GM12865 (cell line): ENCODE data around the gene ANO7.
A peak's percentile ranks its signal among the peaks of the same experiment; 100 is the strongest.

ENCODE experiments used
- DNase-seq: peaks from one replicate; pipeline ENCODE4 v3.0.0; 2010; ENCODE audit warnings: low read depth
- H3K4me3 ChIP-seq: 2 replicates; pipeline ENCODE4 v1.5.1; 2011; ENCODE audit warnings: mild to moderate bottlenecking, low read depth, low read length, control low read depth
- TF ChIP-seq, protein P1 (sequence below): IDR thresholded peaks from 2 replicates; pipeline ENCODE4 v1.5.1; 2011; ENCODE audit warnings: low read length, control low read depth, low read depth, inconsistent platforms; ENCODE audit not compliant: insufficient read depth; ENCODE audit errors: missing control alignments

ANO7 gene

DNA sequence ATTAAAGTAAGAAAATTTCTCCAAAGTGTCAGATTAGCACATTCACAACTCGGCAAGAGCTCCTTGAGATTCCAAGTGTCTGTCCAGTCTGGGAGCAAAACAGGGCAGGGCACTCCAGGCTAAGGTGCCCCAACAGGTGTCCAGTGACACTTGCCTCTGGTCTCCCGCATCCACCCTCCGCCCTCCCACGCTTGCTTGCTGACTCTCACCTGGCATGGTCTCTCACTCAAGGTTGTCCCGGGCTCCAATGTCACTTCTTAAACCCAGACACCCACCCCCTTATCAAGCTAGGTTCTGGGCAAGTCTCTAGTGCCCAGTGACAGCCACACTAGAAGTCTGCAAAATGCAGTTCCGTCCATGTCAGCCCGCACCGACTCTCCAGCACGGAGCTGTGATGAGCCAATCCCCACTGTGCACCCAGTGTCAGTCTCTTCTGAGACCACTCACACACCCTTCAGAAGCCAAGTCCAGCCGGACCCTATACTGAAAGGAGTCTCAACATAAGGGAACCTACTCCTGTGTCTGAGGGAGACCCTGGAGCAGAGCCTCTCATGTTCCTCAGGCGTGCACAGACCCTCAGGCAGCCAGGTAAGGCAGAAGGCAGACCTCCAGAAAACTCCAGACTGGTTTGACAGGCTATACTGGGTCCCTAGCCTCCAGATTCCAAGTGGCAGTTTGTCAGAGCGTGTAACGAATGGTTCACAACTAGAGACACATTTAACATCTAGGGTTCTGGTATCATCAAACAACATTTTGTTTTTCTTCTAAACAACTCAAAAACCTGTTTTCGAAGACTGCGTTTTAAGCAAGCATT is 81.4 kb downstream of the ANO7 start:
- TF ChIP-seq, protein P1, sequence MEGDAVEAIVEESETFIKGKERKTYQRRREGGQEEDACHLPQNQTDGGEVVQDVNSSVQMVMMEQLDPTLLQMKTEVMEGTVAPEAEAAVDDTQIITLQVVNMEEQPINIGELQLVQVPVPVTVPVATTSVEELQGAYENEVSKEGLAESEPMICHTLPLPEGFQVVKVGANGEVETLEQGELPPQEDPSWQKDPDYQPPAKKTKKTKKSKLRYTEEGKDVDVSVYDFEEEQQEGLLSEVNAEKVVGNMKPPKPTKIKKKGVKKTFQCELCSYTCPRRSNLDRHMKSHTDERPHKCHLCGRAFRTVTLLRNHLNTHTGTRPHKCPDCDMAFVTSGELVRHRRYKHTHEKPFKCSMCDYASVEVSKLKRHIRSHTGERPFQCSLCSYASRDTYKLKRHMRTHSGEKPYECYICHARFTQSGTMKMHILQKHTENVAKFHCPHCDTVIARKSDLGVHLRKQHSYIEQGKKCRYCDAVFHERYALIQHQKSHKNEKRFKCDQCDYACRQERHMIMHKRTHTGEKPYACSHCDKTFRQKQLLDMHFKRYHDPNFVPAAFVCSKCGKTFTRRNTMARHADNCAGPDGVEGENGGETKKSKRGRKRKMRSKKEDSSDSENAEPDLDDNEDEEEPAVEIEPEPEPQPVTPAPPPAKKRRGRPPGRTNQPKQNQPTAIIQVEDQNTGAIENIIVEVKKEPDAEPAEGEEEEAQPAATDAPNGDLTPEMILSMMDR = no peak
- no peak for DNase-seq
- H3K4me3 ChIP-seq = no peak overlapping the region

DNA sequence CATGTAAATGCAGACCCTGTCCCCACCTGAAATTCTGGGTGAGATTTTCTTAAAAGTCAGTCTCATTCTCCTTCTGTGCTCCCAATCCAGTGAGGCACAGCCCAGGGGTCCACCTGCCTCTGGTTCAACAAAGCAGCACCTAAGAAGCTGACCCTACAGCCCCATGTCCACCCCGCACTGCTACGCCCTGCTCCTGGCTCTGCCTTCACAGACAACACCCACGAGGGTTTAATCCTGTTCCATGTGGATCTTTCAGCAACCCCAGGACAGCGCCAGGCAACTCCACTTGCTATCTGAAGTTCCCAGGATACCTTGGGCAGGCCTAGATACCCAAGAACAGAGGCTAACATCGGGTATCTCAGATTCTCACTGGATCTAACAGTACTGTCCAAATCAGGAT is 82.1 kb downstream of the ANO7 start:
- DNase-seq = no peak
- TF ChIP-seq, protein P1 = no peak
- no peak overlapping the region for H3K4me3 ChIP-seq

DNA sequence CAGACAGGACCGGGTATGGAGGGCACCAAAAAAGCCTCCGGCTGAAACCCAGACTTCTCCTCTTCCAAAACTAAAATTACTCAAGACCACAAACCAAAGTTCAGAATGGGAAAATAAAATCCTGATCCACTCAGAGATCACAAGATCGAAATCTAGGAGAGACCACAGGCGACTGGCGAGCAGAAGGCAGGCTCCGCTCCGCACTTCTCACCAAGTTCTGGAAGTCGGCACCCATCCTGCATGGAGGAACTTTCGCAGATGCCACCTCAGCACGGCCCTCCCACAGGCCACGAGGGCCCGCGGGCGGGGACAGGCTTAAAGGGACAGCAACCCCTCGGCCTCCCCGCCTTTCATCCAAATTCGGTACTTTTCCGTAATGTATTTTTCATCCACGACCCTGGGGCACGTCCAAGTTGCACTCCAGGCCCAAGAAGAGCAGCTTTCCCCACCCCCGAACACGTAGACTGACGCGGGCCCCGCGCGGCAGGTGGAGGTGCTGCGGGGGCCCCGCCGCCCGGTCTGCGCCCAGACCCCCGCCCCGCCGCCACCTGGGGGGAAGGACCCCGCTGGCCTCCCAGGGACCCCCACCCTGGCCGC is 83.3 kb downstream of the ANO7 start:
- peak; percentile 77 for DNase-seq
- TF ChIP-seq, protein P1 = no peak
- peak overlapping the region; percentile 90 for H3K4me3 ChIP-seq

DNA sequence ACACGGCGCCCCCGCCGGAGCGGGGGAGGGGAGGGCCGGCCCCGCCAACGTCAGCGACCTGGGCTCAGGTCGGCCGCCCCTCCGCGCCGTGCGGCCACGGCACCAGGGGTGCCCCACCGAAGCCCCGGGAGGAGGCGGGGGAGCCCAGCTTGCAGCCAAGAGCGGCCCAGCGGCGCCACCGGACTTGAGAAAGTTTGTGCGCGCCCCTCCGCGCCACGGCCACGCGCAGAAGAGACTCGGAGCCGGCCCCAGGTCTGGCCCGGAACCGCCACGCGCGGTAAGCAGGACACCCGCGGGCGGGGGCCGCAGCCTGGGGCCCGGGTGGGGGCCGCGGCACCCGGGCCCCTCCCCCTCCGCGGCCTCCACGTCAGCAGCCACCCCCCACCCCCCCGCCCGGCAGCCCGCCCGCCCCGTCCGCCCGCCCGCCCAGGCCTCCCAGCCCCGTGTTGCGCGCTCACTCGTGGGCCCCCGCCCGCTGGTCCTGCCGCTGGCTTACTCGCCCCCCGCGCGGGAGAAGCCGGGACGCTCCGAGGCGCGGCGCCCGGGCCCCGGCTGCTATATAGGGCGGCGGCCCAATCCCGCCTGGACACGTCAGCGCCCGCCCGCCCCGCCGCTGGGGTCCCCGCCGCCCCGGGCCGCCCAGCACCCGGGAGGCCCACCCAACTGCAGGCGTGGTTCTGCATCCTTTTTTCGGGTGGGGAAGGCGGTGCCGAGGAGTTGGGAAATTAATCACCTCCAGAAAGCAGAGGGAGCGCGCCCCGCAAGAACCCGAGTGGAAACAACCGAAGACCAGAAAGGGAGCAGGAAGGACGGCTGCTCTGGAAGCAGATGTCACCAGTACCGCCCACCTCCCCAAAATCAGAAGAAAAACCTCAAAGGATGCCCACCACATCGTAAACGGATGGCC is 84.1 kb downstream of the ANO7 start:
- peak overlapping the region; percentile 90 for H3K4me3 ChIP-seq
- DNase-seq = peak; percentile 74

DNA sequence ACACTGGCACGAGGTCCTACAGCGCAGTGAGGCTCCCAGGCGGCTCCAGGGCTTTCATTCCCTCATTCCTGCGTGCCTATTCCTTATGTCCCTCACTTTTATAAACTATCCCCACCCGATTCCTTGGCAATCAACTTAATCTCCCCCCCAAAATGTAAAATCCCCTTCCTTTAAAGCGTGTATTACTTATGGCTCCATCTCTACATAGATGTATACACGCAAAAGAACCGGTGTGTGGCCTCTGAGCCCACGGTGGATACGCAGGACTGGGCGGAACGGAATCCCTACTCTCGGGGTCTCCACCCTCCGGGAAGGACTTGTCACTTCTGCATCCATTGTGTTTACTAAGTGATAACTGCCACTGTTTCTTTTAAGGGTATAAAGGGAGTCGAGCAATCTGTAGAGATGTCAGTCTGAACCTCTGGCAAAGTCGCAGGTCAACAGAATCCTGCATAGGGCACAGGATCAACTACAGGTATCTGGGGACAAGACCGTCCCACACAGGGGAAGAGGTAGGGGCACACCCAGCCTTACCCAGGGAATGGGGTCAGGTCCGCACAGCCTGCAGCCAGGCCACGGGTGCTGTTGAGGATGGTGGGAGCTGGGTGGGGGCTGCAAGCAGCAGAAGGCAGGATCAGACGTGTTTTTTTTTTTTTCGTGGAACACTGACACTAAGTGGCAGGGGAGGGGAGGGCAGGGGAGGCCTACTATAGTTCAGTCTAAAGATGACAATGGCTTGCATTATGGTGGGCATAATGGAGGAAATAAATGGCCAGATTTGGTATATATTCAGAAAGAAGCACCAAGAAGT is 84.9 kb downstream of the ANO7 start:
- DNase-seq = no peak
- TF ChIP-seq, protein P1 = no peak
- peak overlapping the region; percentile 90 for H3K4me3 ChIP-seq

More for the DNA sequence above, 84.1 kb downstream of the ANO7 start:
- TF ChIP-seq, protein P1 = no peak

DNA sequence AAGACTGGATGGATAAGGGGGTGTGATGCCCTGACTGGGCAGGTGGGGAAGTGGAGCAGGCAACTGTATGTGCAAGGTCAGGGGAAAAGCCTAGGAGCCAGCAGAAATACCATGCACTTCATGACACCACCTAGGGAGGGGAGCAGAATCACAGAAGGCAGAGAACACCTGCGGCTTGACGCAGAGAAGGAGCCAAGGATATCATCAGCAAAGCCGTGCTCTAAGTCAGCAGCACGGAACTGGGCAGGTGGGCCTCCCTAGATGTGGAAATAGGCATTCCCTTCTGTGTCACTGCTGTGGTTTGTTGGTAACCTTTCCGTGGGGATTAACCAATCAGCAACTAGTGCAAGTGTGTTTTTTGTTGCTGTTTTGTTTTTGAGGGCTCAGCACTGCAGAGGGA is 85.7 kb downstream of the ANO7 start:
- DNase-seq = no peak
- no peak overlapping the region for H3K4me3 ChIP-seq
- TF ChIP-seq, protein P1 = no peak
